Inflammatory macrophage treated with lipopolysaccharide for 1 hour (primary cell): ENCODE data around the gene PTPRO.

Experiments
- DNase-seq, 2 donors: peaks; one replicate each; pipeline ENCODE4 v3.0.0-alpha.2; 2020 to 2022

Gene PTPRO

DNA sequence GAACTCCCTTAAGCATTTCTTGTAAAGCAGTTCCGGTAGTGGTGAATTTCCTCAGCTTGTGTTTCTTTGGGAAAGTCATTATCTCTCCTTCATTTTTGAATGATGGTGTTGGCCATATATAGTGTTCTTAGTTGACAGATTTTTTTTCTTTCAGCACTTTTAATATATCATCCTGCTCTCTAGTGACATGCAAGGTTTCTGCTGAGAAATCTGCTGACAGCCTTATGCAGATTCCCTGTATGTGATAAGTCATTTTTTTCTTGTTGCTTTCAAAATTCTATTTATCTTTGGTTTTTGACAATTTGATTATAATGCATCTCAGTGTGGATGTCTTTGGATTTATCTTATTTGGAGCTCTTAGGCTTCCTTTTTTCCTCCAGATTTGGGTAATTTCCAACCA is 135.7 kb downstream of the PTPRO start:
- no peak for DNase-seq

DNA sequence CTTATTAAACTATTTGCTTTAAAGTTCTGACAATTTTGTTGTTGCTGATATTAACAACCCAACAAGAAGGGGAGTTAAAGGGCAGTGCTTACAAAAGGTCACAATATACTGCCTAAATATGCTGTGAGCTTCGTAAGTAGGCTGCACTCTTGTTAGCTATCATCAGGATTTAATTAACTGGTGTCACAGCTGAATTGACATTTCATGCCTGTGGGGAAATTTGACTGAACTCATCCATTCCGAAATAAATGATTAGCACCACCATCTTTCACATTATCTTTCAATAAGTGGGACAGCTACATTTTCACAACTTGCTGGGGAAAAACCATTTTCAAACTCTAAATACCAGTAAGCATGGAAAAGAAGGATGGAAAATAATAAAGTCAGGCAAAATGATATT is 146.6 kb downstream of the PTPRO start:
- DNase-seq, result no peak

DNA sequence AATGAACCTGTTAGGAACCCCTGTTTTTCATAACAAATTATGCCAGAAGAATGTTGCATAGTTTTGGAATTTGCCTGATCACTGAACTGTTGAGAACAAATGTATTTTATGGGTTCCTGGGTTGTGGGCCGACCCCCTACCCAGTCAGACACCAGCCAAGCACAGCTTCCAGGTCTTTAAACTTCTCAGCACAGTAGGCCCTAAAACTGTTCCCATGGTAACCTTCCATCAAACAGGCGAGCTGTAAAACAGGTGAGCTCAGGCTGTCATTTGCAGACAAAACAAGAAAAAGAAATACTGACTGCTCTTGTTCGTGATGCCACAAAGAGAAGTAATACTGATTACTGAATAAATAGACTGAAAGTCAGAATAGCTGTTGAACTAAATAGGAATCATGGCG is 147.0 kb downstream of the PTPRO start:
- DNase-seq, result no peak

DNA sequence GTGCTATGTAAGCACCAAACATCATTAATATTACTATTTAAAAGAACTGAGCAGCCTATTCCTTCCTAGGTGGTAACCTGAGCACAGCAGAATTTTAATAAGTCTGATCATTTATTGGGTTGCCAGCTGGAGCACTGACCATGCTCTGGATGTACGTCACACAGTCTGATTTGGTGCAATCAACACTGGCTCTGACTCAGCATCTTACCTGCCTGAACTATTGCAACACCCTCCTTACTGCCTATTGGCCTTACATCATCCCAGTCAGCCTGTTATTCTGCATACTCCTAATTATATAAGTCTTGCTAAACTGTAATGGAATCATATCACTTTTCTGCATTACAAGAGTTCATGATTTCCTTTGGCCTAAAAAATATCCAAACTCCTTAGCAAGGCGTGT is 149.7 kb downstream of the PTPRO start:
- no peak for DNase-seq

DNA sequence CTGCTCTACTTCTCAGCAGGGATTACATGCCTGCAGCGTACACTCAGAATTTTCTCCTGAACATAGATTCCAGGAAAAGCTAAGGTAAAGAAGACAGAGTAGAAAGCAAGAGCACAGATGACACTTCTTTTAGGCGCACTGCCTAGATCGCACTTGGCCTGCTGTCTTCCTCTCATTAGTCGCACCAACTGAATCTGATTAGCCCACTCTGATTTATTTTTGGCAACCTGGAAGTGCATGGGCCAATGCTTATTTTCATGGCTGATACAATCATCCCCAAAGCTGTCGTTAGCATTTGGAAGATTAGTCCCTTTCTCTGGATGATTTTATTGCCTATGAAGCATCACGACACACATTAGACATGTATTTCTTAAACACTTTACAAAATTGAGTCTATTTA is 152.5 kb downstream of the PTPRO start:
- DNase-seq, result no peak

DNA sequence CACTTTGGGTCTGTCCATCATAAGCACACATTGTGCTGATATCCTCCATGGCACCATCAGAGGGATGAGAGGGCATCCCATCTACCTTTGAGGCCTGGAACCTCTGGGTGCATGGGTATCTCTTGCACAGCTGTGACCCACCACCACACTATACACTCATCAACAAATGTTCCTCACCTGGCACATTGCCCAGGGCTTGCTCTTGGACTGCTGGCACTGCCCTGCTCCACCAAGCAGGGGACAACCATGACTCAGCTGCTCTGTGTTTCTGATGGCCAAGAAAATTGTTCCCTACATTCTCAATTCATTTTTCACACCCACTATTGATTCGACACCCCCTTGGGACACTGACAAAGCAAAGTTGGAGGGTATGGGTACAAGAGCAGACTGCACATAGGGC is 155.5 kb downstream of the PTPRO start:
- DNase-seq, result no peak

DNA sequence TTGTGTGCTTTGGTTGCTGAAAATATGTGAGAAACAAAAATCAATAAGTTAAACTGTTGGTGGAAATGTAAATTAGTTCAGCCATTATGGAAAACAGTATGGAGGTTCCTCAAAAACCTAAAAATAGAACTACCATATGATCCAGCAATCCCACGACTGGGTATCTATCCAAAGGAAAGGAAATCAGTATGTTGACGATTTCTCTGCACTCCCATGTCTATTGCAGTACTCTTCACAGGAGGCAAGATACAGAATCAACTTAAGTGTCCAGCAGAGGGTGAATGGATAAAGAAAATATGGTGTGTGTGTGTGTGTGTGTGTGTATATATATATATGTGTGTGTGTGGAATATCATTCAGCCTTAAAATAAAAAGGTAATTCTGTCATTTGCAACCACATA is 159.5 kb downstream of the PTPRO start:
- DNase-seq, result no peak

DNA sequence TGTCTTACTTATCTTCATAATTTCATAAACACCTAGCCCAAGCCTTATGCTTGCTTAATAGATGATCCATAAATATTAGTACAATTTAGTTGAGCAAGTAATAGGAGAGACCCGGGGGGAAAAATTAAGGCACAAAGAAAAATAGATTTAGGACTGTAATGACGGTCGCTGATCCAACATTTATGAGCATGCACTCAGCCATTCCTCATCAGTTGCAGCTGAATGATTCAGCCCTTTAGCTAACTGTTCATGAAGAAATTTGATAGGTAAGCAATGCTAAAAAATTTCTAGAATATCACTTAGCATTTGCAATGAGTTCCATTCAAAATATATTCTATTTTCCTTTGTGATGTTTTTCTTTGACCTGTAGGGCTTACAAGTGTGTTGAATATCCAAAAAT is 163.2 kb downstream of the PTPRO start:
- no peak for DNase-seq

DNA sequence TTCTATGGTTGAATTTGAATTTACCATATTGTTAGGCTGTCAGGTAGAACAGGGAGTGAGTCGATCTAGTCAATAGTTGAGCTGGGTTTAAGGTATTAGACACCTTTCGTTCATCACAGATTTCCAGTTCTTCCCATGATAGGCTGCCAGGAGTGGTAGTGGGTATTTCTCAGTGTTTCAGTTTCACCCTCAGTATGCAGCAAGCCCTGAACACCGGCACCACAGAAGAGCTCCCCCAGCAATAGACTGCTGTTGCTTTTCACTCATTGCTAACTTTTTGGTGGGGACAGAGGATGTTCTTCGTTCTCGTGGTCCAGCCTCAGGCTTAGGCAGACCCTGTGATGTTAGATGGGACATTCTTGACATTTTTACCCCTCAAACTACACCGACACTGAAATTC is 164.6 kb downstream of the PTPRO start:
- DNase-seq, result no peak

DNA sequence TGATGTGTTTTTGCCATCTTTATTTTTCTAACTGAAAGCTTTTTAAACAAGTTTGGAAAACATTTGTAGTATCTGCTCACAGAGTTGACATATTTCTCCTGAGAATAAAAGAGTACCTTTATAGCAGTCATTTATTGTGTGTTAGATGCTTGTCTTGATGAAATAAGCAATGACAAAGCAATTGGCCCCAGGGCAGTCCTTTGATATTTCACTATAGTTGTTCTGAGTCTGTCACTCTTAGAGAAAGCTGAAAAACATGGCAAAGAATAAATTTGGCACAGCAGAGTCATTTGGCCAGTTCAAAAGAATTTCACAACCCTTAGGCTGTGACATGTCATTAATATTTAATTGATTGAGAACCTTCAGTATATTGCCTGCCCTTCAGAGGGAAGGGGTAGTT is 166.2 kb downstream of the PTPRO start:
- DNase-seq, result no peak

DNA sequence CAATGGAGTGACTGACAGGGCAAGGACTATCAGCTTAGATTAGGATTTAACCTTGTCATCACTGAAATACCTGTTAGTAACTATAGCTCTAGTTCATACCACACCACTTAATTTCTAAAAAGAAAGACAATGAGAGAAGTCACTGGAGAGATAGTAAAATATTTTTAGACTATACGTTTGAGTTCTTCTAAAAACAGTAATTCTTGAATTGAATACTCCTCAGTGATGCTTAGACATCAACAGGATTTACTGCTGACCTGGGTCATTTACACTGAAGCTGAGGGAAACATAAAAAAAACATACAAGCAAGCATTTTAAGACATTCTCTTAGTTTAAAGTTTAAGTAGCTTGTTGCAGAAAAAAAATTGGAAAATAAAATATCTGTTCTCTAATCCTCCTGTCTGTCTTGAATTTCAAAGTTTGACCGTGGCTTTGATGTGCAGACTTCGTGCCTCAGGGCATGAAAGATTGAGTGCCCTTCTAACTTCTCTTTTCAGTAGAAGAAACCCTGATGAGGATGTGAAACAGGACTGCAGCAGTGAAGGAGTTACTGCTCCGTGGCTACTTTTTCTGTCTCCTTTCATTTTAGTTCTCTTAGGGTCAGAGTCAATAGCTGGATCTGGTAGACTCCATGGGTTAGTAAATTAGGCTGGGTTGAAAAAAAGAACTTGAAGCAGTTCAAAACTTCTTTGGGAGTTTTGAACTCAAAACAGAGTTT is 172.2 kb downstream of the PTPRO start:
- DNase-seq, result no peak

DNA sequence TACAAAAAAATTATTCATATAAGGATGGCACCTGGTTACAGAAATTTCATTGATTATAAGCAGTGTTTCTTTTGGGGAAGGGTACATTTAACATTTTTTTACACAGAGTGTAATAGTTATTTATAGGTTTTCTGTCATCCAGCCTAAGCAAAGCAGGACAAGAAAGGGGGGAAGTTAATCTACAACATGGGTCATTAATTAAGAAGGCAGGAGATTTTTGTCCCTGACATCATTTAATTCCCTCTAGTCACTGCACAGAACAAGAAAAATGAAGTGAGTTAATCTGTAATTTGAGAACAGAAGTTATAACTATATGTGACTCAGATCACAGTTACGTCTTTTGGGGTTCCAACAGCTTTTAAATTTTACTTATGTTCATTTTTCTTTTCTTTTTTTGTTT is 173.4 kb downstream of the PTPRO start:
- no peak for DNase-seq

DNA sequence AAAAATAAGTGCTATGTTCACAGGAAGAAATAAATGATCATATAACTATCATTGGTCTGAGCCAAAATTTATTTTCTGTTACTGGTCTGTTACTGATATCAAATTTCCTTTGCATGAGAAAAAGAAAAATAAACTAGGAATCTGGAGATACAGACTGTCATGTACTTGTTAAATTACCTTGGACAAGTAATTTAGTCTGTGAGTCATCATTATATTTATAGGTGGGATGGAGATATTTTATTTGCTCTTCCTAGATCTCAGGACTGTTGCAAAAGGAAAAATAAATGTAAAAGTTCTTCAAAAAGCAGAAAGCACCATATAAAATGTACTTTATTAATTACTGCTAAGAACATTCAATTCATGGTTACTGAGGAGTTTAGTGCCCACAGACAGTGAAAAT is 174.4 kb downstream of the PTPRO start:
- no peak for DNase-seq

DNA sequence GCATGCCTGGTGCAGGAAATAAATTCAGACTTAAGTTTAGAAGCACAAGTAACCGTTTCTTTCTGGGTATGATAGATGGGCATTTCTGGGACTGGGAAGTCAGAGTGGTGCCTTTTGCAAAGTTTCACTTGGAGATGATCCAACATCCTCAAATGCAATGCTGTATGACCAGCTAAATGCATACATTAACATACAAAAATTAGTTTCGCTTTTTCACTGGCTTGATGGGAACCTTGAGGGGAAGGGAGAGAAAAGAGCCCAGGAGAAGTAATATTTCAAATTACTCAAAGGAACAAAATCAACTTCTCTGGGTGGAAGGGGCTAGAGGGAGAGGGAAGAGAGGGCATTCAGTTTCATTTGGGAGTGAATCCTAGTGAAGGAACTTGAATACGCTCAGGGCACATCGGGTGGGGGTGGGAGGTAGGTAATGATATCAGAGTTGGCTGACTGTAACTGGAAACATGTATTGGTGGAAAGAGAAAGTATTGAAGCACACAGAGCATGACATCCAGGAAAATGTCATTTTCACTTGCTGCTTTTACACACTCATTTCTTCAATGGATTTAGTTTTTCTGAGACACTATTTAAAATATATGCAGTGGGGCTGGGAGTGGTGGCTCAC is 175.5 kb downstream of the PTPRO start:
- DNase-seq, result peak; percentile 26 to 48

DNA sequence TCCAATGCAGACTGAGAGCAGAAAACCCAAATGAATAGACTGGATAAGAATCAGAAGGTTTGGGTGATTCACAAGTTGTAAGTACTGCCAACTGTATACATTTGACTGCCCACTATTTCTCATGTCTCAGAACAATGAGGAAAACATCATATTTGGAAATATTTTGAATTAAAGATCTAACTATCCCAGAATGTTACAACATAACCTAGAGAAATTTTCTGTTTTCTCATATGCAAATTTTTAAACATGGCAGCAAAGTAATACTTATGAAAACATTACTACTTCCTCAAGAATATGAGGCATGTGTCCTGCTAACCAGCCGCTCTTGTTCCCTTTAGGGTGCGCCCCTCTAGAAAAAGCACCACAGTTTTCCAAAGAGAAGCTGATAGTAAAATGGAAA is 179.9 kb downstream of the PTPRO start:
- DNase-seq, result peak; percentile 44 to 49

DNA sequence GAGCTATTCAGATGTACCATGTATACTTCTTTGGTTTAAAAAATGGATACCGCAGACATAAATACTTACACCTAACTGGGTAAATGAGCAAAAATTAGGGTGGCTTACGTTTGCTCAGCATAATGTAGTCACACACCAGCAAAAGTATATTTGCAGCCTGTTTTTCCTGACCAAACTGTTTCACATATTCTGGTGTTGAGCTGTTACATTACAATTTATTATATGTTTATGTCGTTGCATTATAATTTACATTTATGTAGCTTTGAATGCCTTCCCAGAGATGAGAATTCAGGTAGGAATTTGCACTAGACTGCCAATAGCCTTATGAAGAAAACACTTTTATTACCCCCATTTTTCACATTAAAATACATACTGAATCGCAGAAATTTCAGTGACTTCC is 183.3 kb downstream of the PTPRO start:
- DNase-seq, result no peak

DNA sequence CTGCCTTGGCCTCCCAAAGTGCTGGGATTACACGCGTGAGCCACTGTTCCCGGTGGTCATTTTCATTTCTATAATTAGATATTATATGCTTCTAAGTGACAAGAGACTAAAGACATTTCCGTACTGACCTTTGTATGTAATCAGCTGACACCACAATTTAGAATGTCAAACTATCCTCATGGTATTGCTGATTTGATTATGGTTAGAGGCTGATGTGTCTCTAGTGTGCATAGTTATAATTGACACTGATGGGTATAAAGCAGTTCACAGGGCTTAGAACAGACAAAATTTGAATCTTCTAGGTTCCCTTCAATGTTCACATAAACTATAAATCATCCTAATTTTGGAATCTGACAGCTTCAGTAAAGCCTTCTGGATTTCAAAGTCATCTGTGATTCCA is 192.7 kb downstream of the PTPRO start:
- no peak for DNase-seq

DNA sequence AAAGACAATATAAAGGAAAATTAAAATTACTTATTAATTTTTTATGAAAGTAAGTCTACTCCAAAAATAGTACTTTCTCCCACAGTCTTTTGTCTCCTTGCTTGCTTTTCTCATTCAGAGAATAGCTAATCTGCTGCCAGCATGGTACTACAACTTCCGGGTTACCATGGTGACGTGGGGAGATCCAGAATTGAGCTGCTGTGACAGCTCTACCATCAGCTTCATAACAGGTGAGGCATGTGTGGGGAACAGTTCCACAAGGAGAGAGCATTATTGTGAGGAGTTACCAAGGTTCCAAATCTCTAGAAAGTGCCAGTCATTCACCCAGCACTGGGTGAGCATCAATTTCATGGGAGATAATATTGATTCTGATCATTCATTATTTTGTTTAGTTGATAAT is 197.8 kb downstream of the PTPRO start:
- DNase-seq, result no peak

DNA sequence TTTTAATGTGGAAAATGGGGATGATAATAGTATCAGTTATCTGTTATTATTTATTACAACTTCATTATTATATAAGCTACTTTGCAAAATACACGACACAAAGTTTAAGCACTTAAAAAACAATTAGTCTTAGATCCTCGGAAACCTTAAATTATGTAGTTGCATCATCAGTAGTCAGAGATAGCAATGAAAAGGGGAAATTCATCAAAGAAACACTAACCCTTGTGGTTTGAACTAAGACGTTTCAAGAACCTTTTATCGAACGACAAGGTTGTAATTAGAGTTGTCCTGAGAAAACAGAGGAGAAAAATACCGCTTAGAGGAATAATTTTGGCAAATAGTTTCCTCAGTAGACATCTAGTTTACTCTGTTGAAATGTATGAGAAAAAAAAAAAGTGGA is 198.5 kb downstream of the PTPRO start:
- no peak for DNase-seq

DNA sequence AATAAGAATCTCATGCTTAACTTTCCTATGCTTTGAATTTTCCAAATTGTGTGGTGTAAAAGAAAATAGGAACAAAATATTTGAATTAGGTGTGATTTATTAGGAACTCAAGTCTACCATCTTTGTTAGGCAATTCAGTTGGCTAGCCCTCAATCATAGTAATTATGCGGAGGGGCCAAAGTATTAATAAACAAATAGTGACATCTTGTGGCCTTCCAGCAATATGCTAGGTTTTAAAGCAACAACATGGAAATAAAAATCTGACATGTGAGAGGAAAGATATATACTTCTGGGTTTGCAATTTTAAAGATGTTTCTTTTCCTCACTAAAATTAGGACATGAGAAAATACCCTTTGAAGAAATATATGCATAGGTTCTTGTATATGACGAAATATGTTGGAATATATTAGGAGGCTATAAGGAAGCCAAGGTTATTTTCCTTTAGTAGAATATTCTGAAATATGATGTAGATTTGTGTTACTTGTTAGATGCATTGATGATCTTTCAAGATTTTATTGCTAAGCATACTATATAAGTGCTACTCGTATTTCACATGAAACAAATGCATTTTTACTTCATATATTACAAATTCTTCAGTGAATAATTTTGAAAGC is 200.4 kb downstream of the PTPRO start:
- peak; percentile 55 to 77 for DNase-seq

DNA sequence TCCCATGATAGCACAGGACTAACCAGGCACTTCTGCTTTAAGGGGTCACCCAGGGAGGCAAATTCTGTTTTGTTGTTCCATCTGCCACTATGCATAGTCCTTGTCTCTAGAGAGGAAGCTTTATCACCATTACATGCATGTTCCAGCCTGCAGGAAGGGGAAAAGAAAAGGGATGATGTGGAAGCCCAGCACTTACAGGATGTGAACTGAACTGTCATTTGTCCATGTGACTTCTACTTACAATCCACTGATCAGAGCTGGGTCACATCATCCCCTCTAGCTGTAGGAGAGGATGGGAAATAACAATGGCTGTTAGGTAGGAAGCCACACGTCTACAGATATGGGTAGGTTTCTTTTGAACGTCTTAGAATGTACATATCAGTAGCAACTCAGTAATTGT is 203.1 kb downstream of the PTPRO start:
- no peak for DNase-seq

DNA sequence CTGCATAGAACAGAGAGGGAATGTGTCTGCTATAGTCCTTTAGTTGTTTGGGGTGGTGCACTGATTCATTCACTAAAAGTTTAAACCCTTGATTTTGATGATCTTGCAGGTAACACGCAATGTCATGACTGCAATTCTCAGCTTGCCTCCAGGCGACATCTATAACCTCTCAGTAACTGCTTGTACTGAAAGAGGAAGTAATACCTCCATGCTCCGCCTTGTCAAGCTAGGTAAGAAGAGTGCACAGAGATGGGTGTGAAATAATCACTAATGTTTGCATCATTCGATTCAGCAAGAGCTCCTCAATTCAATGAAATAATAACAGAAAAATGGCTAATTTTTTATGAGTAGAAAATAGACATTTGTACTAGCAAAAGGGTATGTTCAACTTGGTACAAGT is 203.7 kb downstream of the PTPRO start:
- DNase-seq, result no peak

DNA sequence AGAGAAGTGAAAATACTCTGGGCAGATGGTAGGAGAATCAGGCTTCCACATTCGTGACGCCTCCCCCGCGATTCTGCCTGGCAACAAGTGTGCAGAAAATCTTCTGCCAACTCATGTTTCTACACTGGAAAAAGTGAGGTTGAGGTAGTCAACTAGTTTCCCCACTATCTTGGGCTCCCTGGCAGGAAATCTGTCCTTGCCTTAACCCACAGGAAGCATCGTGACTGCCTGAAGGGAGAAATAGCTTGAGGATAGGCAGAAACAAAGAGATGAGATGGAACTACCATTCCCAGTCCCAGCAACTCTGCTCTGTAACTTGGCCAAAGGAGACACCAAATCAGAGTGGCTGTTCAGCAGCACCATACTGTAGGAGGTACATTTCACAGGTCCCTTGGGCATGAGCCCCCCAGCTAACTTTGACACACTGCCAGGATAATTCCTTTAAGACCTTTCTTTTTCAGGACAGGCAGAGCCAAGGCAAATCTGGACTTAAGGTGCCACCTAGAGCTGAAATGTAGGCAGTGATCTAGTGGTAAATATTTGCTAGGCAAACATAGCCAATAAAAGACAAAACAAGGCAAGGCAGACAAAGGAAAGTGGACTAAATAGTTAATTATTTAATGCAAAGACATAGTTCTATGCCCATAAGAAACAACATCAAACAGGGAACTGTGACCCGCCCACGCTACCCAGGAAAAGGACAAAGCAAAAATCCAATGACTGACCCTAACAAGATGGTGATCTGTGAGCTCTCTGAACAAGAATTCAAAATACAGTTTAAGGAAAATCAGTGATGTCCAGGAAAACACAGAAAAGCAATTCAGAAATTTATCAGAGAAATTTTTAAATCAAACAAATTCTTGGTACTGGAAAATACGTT is 205.1 kb downstream of the PTPRO start:
- DNase-seq, result peak; percentile 79 to 81

DNA sequence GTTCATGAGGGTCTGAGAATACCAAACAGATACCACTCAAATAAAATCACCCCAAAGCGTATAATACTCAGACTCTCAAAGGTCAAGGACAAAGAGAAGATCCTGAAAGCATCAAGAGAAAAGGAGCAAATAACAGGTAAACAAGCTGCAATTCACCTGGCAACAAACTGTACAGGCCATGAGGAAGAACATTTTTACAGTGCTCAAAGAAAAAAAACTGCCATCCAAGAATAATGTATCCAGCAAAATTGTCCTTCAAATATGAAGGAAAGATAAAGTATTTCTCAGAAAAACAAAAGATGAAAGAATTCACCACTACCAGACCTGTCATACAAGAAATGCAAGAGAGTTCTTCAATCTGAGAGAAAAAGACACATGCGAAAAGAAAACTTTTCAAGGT is 206.4 kb downstream of the PTPRO start:
- DNase-seq, result no peak
